Upper lobe of left lung (tissue), 4 donors: ENCODE data around the gene AP5Z1.

Source experiments
- CTCF ChIP-seq, 6 experiments: fragments of 450-650 bp in 4 of 6; fragments of 200-600 bp in 2 of 6; sonication (generic) in 2 of 6; IDR thresholded peaks; one replicate each; pipeline ENCODE4 v1.5.1; 2016 to 2019; ENCODE audit warnings: antibody characterized with exemption in 6 of 6
- EP300 ChIP-seq, 4 donors: sonication (generic); formaldehyde crosslinking; IDR thresholded peaks; one replicate each; pipeline ENCODE4 v1.5.1; 2017; ENCODE audit warnings: antibody characterized with exemption in 4 of 4, control low read depth in 2 of 4
- POLR2A ChIP-seq, 4 donors: fragments of 450-650 bp; IDR thresholded peaks; one replicate each; pipeline ENCODE4 v1.5.1; 2016 to 2017; ENCODE audit warnings: antibody characterized with exemption in 4 of 4, mild to moderate bottlenecking in 2 of 4

- no peak for TF ChIP-seq EP300 (IDR thresholded peaks at IDR 0.05)
- no peak for TF ChIP-seq CTCF (IDR thresholded peaks at IDR 0.05)
- TF ChIP-seq POLR2A (IDR thresholded peaks at IDR 0.05): no peak
Observed at GRCh38 chr7:4763091-4763793, 12.2 kb upstream of the AP5Z1 start.
